Esophagus muscularis mucosa (tissue), 3 donors: ENCODE data around the gene MYO1D.

Experiments used
- POLR2A ChIP-seq: fragments of 450-650 bp; IDR thresholded peaks from one replicate; pipeline ENCODE4 v1.6.1; 2017; ENCODE audit warnings: antibody characterized with exemption, moderate library complexity, mild to moderate bottlenecking, low read depth
- POLR2AphosphoS5 ChIP-seq, 2 donors: sonication (generic); formaldehyde crosslinking; IDR thresholded peaks; one replicate each; pipeline ENCODE4 v1.6.1; 2017; ENCODE audit warnings: antibody characterized with exemption in 2 of 2
- TF ChIP-seq, protein P1 (sequence below), 3 experiments: fragments of 200-600 bp in 2 of 3; fragments of 450-650 bp in 1 of 3; sonication (generic) in 2 of 3; IDR thresholded peaks; one replicate each; pipeline ENCODE4 v1.5.1; 2017 to 2019; ENCODE audit warnings: antibody characterized with exemption in 3 of 3, mild to moderate bottlenecking in 2 of 3, moderate library complexity in 1 of 3

DNA sequence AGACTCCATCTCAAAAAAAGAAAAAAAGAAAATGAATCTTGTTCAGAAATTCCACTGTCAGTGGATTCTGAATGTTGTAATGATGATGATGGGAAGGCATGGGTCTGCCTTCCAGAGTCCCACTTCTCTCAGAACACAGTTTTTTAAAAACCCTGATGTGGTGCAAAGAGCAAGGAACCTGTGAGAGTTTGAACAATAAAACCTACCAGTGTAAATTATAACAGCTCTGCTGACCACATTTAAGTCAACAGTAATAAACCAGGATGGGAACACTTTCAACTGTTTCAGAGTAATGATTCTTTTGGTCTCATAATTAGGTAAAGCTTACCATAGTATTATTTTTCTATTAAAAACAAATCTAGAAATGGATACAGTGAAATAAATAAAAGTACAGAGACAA, 99.0 kb downstream of the MYO1D start:
- TF ChIP-seq POLR2AphosphoS5 (IDR thresholded peaks at IDR 0.05) (no peak), POLR2A (no peak)
- TF ChIP-seq, protein P1, sequence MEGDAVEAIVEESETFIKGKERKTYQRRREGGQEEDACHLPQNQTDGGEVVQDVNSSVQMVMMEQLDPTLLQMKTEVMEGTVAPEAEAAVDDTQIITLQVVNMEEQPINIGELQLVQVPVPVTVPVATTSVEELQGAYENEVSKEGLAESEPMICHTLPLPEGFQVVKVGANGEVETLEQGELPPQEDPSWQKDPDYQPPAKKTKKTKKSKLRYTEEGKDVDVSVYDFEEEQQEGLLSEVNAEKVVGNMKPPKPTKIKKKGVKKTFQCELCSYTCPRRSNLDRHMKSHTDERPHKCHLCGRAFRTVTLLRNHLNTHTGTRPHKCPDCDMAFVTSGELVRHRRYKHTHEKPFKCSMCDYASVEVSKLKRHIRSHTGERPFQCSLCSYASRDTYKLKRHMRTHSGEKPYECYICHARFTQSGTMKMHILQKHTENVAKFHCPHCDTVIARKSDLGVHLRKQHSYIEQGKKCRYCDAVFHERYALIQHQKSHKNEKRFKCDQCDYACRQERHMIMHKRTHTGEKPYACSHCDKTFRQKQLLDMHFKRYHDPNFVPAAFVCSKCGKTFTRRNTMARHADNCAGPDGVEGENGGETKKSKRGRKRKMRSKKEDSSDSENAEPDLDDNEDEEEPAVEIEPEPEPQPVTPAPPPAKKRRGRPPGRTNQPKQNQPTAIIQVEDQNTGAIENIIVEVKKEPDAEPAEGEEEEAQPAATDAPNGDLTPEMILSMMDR (IDR thresholded peaks at IDR 0.05): no peak
